ENCODE measurements around the gene SGSM2. TPM values are rescaled to one million over a fixed set of nuclear protein-coding genes. Genes with fewer than 3 reads are reported as not detected.

The SGSM2 gene
- total and polyA plus RNA-seq, 2 of the 8 experiments (the other 6 are each of a cell fraction or from before 2014, with no cell fraction given): 44.5 to 77.7 TPM

- ChIA-PET CTCF (ENCODE audit: partially characterized antibody) (interaction anchor here (0.6 to 8.8 kb wide), 6 partner anchors 12 to 22 kb away, joined by 4 to 80 read pairs (median 6); no protein-coding TSS in a partner anchor), POLR2A (ENCODE audit: partially characterized antibody) (interaction anchor here (0.7 to 8.8 kb wide), 14 partner anchors 13 to 683 kb away, joined by 3 to 193 read pairs (median 4); partner anchors contain the start of genes METTL16 and TSR1)
- no peak overlapping the region for H2BK120ac ChIP-seq (replicated peaks; ENCODE audit: low read depth, low read length)
- H3K79me2 ChIP-seq (ENCODE audit: control insufficient read depth in 1 of 2, insufficient read depth in 2 of 2, low read length in 2 of 2): peaks cover 0 to 35% of the 10 kb centered on the region in 2 experiments; a peak in 2 of 4 replicates
- peaks cover 11 to 38% (median 27%) of the 10 kb centered on the region in 4 experiments for H3K4me1 ChIP-seq (replicated peaks in 1 of 4; ENCODE audit: control insufficient read depth in 3 of 4, insufficient read depth in 4 of 4, low read length in 3 of 4)
- peak overlapping the region; percentile 96 for H2BK5ac ChIP-seq (ENCODE audit: low read depth, low read length)
- H3K79me1 ChIP-seq (ENCODE audit: low read depth, low read length): peaks cover 24% of the 10 kb centered on the region
- H4K20me1 ChIP-seq (replicated peaks in 1 of 2; ENCODE audit: control insufficient read depth in 1 of 2, insufficient read depth in 2 of 2, low read length in 2 of 2): peaks cover 8 to 16% of the 10 kb centered on the region in 2 experiments
- H2AK5ac ChIP-seq (ENCODE audit: low read depth, low read length): no peak overlapping the region
- H3K23ac ChIP-seq (ENCODE audit: insufficient read length): no peak overlapping the region
- H3K9me3 ChIP-seq (ENCODE audit: insufficient read depth in 2 of 2, low read depth in 1 of 2, low read length in 1 of 2): no peaks in the 10 kb centered on the region
- H2AFZ ChIP-seq (ENCODE audit: low read length): no peak overlapping the region
- no peak for FAIRE-seq
- H3K4ac ChIP-seq (replicated peaks; ENCODE audit: insufficient read length, low read depth, low read length): peak overlapping the region; percentile 80
- H3K27ac ChIP-seq (ENCODE audit: low read depth, low read length): peak overlapping the region; percentile 96
- H2BK20ac ChIP-seq (ENCODE audit: low read length): no peak overlapping the region
- peak overlapping the region; percentile 51 for H4K91ac ChIP-seq (replicated peaks; ENCODE audit: insufficient read length, low read length)
- peak overlapping the region; percentile 96 for H4K8ac ChIP-seq (ENCODE audit: extremely low read depth, insufficient read depth, low read length)
- peaks cover 0 to 2% (median 0%) of the 10 kb centered on the region in 4 experiments; a peak in 2 of 7 replicates for H3K27me3 ChIP-seq (replicated peaks in 1 of 4; ENCODE audit: control insufficient read depth in 3 of 4, extremely low read depth in 1 of 4, insufficient read depth in 3 of 4, low read length in 3 of 4)
- peak overlapping the region; percentile 94 to 98 for H3K4me2 ChIP-seq (ENCODE audit: insufficient read depth in 1 of 2, low read depth in 2 of 2, low read length in 2 of 2)
- H3K36me3 ChIP-seq (ENCODE audit: control insufficient read depth in 2 of 4, insufficient read depth in 4 of 4, low read length in 3 of 4): no peaks in the 10 kb centered on the region
- H3K56ac ChIP-seq (replicated peaks; ENCODE audit: insufficient read length, low read depth, low read length): peak overlapping the region; percentile 24
- 1% methylated on average over 53 of the region's 82 CpGs; no CpG with 5 or more reads in 1 of the 2 experiments for WGBS, 2 experiments (ENCODE audit: extremely low coverage in 1 of 2, insufficient coverage in 1 of 2, insufficient read length in 1 of 2, insufficient replicate concordance in 2 of 2, low coverage in 1 of 2, low lambda C conversion rate in 2 of 2, missing lambda C conversion rate in 1 of 2)
- H2BK12ac ChIP-seq (ENCODE audit: low read depth, low read length): peak overlapping the region; percentile 99
- peak overlapping the region; percentile 35 for H4K5ac ChIP-seq (ENCODE audit: insufficient read length, low read depth, low read length)
- peaks cover 22% of the 10 kb centered on the region for H3K23me2 ChIP-seq (ENCODE audit: low read depth, low read length)
- H3K9ac ChIP-seq (replicated peaks in 1 of 4; ENCODE audit: extremely low read depth in 1 of 4, low read depth in 3 of 4, low read length in 3 of 4): peak overlapping the region; percentile 63 to 95 (median 88)
- DNase-seq (ENCODE audit: low read depth in 1 of 2, low spot score in 2 of 2): peak; percentile 82 to 95
- peak overlapping the region; percentile 32; the same call in 1 of the 2 replicates for H3K18ac ChIP-seq (ENCODE audit: extremely low read depth, low read length)
- H3K4me3 ChIP-seq (ENCODE audit: extremely low read depth in 1 of 4, insufficient read depth in 2 of 4, low read depth in 3 of 4, low read length in 4 of 4): peak overlapping the region; percentile 84 to 96 (median 86)
- H3K14ac ChIP-seq (ENCODE audit: insufficient read length): no peak overlapping the region
- no peak overlapping the region for H2BK15ac ChIP-seq (ENCODE audit: low read length)
- TF ChIP-seq KDM4A (IDR thresholded peaks at IDR 0.05; ENCODE audit: low read depth, low read length, severe bottlenecking) (peak; percentile 47), JUND (IDR thresholded peaks at IDR 0.05; ENCODE audit: low read length) (0 out of 2 replicates have a peak, but pooled peaks have one; percentile 36), TCF12 (IDR thresholded peaks at IDR 0.05; ENCODE audit: low read depth, low read length) (0 out of 2 replicates have a peak, but pooled peaks have one; percentile 20), E2F6 (IDR thresholded peaks at IDR 0.05) (no peak), CREB1 (IDR thresholded peaks at IDR 0.05) (peak; percentile 88), RAD21 (IDR thresholded peaks at IDR 0.05 in 1 of 2, conservative IDR thresholded peaks at IDR 0.05 in 1 of 2; ENCODE audit: low read depth in 2 of 2, low read length in 2 of 2) (no peak), CEBPB (IDR thresholded peaks at IDR 0.05; ENCODE audit: low read depth, low read length) (peak; percentile 48; the same call in 1 of the 2 replicates), POLR2AphosphoS5 (IDR thresholded peaks at IDR 0.05; ENCODE audit: low read depth, low read length) (peak; percentile 78), TEAD4 (IDR thresholded peaks at IDR 0.05; ENCODE audit: low read depth, low read length) (peak; percentile 98), EZH2 (IDR thresholded peaks at IDR 0.05; ENCODE audit: low read depth, low read length, severe bottlenecking) (no peak)
Measured at GRCh38 chr17:2399572-2400473, 62.5 kb downstream of the SGSM2 start.

Data from H1 (cell line).